HG03342 (cell line): ENCODE results near the gene FBN2.
"Not testable (repeated sequence)": the region's sequence is repeated elsewhere in the genome, so short reads cannot be mapped to it uniquely, and the experiment has no call there.

Experiments used
- ATAC-seq: cut with Tn5 transposase; IDR thresholded peaks from one replicate; pipeline ENCODE4 v1.9.1; 2021; ENCODE audit warnings: mild to moderate bottlenecking, moderate library complexity; ENCODE audit not compliant: unreplicated experiment

The FBN2 gene

GRCh38 chr5:128427921-128428320 is 110.1 kb downstream of the FBN2 start:
- no peak for ATAC-seq

- ATAC-seq = peak; percentile 95
Observed at GRCh38 chr5:128426090-128426534, 111.9 kb downstream of the FBN2 start.

DNA sequence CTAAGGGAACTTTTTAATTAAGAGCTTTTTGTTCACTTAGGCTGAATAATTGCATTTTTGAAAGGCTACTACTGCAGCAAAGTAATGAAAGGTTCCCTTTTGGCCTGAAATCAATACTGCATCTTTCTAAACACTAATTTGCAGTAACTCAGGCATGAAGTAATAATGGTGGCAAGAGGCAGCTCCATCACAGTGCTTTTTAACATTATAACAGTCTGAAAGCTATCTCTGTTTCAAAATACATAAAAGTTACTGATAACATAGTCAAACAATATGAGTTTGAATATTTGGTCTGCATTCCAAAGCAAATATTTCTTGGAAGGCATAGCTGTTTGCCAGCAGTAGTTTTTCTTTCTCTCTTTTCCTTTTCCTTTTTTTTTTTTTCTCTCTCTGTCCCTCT is 113.4 kb downstream of the FBN2 start:
- ATAC-seq = no peak

DNA sequence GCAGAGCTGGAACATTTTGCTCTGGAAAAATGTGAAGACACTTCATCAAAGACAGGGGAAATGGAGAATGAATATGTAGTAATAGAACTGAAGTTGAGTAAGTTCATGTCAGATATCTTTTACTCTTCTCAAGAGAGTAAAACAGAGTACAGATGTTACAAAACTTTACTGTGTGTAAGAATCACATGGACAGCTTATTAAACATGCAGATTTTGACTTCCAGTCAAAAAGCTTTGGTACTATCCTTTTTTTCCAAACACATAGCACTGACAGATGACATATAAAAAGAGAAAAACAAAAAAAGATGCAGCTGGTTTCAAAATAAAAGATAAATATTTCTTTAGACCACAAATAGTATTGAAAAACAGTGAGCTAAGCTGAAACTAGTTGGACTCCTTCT is 115.4 kb downstream of the FBN2 start:
- no peak for ATAC-seq

- no peak for ATAC-seq
Observed at GRCh38 chr5:128414469-128414868, 123.6 kb downstream of the FBN2 start.

GRCh38 chr5:128413356-128413755 is 124.7 kb downstream of the FBN2 start:
- ATAC-seq = no peak

DNA sequence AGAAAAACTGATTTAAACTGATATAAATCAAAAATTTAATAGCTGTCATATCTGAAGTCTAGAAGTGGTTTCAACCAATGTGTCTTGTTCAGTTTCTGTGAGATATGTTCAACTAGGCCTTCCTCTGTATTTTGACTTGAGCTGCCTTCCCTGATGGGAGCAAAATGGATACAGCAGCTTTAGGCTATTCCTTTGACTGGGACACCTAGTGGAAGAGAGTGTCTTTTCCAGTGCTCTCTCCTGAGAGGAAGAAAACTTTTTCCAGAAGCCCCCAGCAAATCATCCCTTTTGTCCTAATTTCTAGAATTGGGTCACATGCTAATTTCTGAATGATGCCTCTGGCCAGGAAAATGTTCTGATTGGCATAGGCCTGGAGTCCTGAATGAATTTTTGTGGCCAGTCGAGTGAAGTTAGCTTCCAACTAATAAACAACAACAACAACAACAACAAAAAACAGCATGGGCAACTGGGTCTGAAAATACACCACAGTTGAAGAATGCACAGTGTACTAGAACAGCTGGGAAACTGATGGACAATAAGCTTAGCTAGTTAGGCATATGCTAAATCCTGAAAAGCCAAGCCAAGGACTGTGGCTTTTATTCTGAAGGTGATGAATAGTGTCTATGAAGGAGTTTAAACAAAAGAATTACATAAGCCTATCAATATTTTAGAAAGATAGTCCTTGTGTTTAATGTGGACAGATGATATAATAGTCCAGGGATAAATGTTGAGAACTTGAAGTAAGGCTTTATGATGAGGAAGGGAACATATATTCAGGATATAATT is 125.7 kb downstream of the FBN2 start:
- no peak for ATAC-seq

DNA sequence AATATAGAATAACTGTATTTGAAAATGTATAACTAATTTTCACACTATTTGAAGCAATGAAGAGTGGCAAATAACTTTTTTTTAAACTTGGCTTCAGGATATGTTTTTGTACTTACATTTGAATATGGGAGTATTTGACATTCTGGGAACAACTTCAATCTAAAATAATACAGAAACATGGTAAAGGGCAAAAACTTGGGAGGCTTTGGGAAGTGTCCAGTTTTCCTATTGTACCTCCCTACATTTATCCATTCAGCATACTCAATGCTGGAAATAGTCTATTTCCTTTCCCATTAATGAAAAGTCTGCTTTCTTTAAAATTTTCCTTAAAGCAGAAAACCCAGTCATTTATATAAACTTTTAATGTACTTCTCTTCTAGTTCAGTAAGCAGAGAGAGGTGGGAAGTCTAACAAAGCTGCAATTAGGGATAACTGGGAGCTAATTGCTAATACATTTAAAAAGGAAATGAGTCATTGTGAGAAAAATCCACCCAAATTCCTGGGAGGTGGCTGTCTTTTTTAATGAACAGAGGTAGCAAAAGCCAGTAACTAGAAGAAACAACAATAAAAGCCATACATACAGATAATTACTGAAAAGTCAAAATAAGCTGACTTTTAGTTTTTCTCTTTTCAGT is 128.8 kb downstream of the FBN2 start:
- ATAC-seq = no peak

- no peak for ATAC-seq
Observed at GRCh38 chr5:128408622-128409021, 129.4 kb downstream of the FBN2 start.

GRCh38 chr5:128407944-128408343 is 130.1 kb downstream of the FBN2 start:
- ATAC-seq = no peak

DNA sequence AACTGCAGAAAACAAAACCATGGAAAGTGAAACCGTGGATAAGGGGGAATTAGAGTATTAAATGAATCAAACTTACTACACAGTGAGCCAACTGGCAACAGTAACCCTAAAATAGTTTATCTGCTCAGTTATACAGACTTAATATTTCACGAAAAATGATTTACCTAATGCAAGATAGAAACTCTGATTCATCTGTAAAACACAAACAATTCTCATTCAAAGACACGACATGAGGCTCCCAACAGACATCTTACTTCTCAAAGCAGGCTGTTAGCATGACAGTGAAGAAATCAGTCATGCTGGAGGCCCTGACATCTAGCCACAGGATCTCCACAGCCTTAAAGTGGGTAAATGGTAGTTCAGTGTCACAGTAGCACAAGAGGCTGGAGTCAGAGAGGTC is 131.2 kb downstream of the FBN2 start:
- no peak for ATAC-seq

GRCh38 chr5:128405159-128405558 is 132.9 kb downstream of the FBN2 start:
- no peak for ATAC-seq

GRCh38 chr5:128403333-128403732 is 134.7 kb downstream of the FBN2 start:
- no peak for ATAC-seq

DNA sequence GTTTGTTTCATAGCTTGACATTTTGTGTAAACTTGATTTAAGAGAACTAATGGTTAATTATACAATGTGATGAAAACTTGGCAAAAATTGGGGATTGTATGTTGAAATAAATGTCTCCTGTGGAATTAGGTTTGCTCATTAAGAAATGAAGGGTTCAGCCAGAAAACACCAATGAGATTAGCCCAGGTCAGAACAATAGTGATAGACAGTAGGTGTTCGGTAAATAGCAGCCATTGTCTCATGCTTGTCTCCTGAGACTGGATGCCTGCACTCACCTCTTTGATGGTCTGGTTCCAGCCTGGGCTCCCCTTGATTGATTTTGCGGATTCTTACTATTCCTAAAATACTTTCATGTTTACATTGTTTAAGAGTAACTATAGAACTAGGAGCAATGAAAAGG is 135.5 kb downstream of the FBN2 start:
- no peak for ATAC-seq

- not testable (repeated sequence) for ATAC-seq
Observed at GRCh38 chr5:128400766-128401165, 137.3 kb downstream of the FBN2 start.

DNA sequence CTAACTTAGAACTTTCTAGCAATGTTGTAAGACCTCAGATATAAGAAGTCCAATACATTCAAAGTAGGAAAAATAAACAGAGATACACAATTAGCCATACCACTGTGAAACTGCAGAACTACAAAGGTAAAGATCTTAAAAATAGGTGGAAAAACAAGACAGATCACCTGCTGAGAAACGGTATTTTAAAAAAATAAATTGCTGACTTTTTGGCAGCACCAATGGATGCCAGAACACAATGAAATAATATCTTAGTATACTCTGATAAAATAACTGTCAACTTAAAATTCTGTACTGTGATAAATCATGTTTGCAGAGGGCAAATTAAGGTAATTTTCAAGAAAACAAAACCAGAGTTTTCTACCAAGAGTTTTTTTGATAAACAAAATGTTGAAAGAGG is 138.9 kb downstream of the FBN2 start:
- ATAC-seq = no peak

DNA sequence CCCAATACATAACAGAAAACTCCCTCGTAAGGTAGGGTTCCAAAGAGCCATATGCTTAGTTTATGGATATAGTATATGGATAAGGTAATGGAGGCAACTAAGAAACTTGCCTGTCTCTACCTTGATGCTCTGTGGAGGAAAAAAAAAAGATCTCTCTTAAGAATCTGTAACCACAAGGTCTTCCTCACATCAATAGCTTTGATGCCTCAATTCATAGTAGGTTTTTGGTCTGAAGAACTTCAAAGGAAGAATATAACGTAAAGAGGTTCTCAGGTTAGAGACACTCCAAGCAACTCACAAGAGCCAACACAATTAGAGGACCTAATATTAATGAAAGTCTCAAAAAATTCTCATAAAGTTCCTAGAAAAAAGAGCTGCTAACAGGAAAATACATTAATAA is 140.2 kb downstream of the FBN2 start:
- ATAC-seq = no peak

- no peak for ATAC-seq
Observed at GRCh38 chr5:128395073-128395472, 143.0 kb downstream of the FBN2 start.

- no peak for ATAC-seq
Observed at GRCh38 chr5:128384068-128384467, 154.0 kb downstream of the FBN2 start.

DNA sequence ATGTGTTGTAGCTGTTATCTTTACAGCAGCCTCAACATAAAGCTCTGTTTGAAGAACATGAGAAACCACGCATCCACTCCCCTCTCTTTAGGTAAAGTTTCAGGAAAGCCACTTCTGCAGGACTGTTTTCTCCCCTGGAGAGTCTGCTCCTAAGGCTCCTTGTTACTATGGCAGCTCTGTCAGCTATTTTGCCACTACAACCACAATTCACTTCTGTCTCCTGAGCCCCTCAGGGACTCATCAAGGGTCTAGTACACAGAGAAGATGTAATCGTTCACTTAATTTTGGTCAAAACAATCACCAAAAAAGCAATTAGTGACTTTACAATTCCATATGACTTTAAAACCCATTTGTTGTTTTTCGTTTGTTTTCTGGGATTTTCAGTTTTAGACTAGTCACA is 157.7 kb downstream of the FBN2 start:
- ATAC-seq = no peak

GRCh38 chr5:128378632-128379031 is 159.4 kb downstream of the FBN2 start:
- ATAC-seq = no peak

- no peak for ATAC-seq
Observed at GRCh38 chr5:128378196-128378595, 159.8 kb downstream of the FBN2 start.

GRCh38 chr5:128376577-128376976 is 161.5 kb downstream of the FBN2 start:
- no peak for ATAC-seq
